T-helper 17 cell (primary cell): ENCODE measurements around the gene FASLG. TPM values are rescaled to one million over a fixed set of nuclear protein-coding genes. Genes with fewer than 3 reads are reported as not detected.
A peak's percentile ranks its signal among the peaks of the same experiment; 100 is the strongest.
"Not testable (repeated sequence)": the region's sequence is repeated elsewhere in the genome, so short reads cannot be mapped to it uniquely, and the experiment has no call there.

Source experiments
- ATAC-seq: fragments of 150-1000 bp; cut with Tn5 transposase; 2 replicates; pipeline ENCODE4 v1.10.0; 2021; ENCODE audit warnings: mild to moderate bottlenecking, moderate library complexity
- DNase-seq, 3 donors: peaks; one replicate each; pipeline versions ENCODE4 v3.0.0 to v3.0.0-alpha.2; 2020 to 2021
- H3K9me3 ChIP-seq: one replicate; pipeline ENCODE4 v1.7.0; 2013; ENCODE audit warnings: low read length, mild to moderate bottlenecking; ENCODE audit not compliant: control insufficient read depth, poor library complexity, severe bottlenecking
- H3K27ac Mint-ChIP-seq: one replicate; pipeline ENCODE4 v1.8.0; 2022; ENCODE audit warnings: mild to moderate bottlenecking, moderate library complexity, mixed read lengths
- H3K27me3 Mint-ChIP-seq: one replicate; pipeline ENCODE4 v1.8.0; 2022; ENCODE audit warnings: mixed read lengths
- H3K36me3 Mint-ChIP-seq: one replicate; pipeline ENCODE4 v1.8.0; 2022; ENCODE audit warnings: low read depth, mixed read lengths
- H3K4me1 Mint-ChIP-seq: one replicate; pipeline ENCODE4 v1.8.0; 2022; ENCODE audit warnings: mild to moderate bottlenecking, mixed read lengths
- H3K4me3 Mint-ChIP-seq: one replicate; pipeline ENCODE4 v1.8.0; 2022; ENCODE audit warnings: mild to moderate bottlenecking, moderate library complexity, mixed read lengths
- total RNA-seq, 4 donors: library from RNA in 2 of 4; stranded (reverse) in 2 of 4; gene quantifications; one replicate each; pipeline ENCODE4 v1.2.3 and lab custom pipeline; 2022 to 2026

The FASLG gene
- total RNA-seq, 2 donors from 2014 or later, result 0.47 TPM; not detected in 1

GRCh38 chr1:172674831-172675613 lies 16.1 kb downstream of the FASLG start:
- Mint-ChIP-seq H3K4me1 (peaks cover 32% of the 10 kb centered on the region), H3K27ac (peak overlapping the region; percentile 21), H3K27me3 (no peaks in the 10 kb centered on the region), H3K36me3 (no peaks in the 10 kb centered on the region), H3K4me3 (no peak overlapping the region)
- no peak for DNase-seq
- H3K9me3 ChIP-seq, result no peaks in the 10 kb centered on the region
- peak; percentile 34 for ATAC-seq

GRCh38 chr1:172679000-172679772 lies 20.3 kb downstream of the FASLG start:
- Mint-ChIP-seq H3K4me3 (no peak overlapping the region), H3K36me3 (no peaks in the 10 kb centered on the region), H3K27ac (no peak overlapping the region), H3K4me1 (peaks cover 35% of the 10 kb centered on the region), H3K27me3 (no peaks in the 10 kb centered on the region)
- ATAC-seq (peak; percentile 25), DNase-seq (no peak)
- no peaks in the 10 kb centered on the region for H3K9me3 ChIP-seq

- DNase-seq, result no peak
- no peaks in the 10 kb centered on the region for H3K27me3 Mint-ChIP-seq
- no peak overlapping the region for H3K4me3 Mint-ChIP-seq
- no peaks in the 10 kb centered on the region for H3K9me3 ChIP-seq
- no peak overlapping the region for H3K27ac Mint-ChIP-seq
- H3K36me3 Mint-ChIP-seq, result peaks cover 3% of the 10 kb centered on the region
- ATAC-seq, result no peak
- peaks cover 28% of the 10 kb centered on the region for H3K4me1 Mint-ChIP-seq
These were observed 21.3 kb downstream of the FASLG start for GRCh38 chr1:172680244-172680643.

- ATAC-seq (no peak), DNase-seq (no peak)
- H3K4me3 Mint-ChIP-seq, result no peak overlapping the region
- H3K9me3 ChIP-seq, result no peaks in the 10 kb centered on the region
- peaks cover 24% of the 10 kb centered on the region for H3K4me1 Mint-ChIP-seq
- peak overlapping the region; percentile 72 for H3K27ac Mint-ChIP-seq
- H3K27me3 Mint-ChIP-seq, result no peaks in the 10 kb centered on the region
- peaks cover 3% of the 10 kb centered on the region for H3K36me3 Mint-ChIP-seq
These were observed 21.9 kb downstream of the FASLG start for GRCh38 chr1:172680733-172681275.

- DNase-seq, result no peak
- Mint-ChIP-seq H3K4me1 (peaks cover 24% of the 10 kb centered on the region), H3K27me3 (no peaks in the 10 kb centered on the region), H3K27ac (no peak overlapping the region), H3K4me3 (peak overlapping the region; percentile 62), H3K36me3 (peaks cover 3% of the 10 kb centered on the region)
- H3K9me3 ChIP-seq, result no peaks in the 10 kb centered on the region
- ATAC-seq, result peak; percentile 49
These were observed 23.9 kb downstream of the FASLG start for GRCh38 chr1:172682812-172683211.

GRCh38 chr1:172686143-172686542 lies 27.2 kb downstream of the FASLG start:
- ATAC-seq, result no peak

GRCh38 chr1:172688428-172689085 lies 29.7 kb downstream of the FASLG start:
- H3K27me3 Mint-ChIP-seq, ATAC-seq, H3K4me1 Mint-ChIP-seq, H3K36me3 Mint-ChIP-seq, H3K27ac Mint-ChIP-seq, H3K4me3 Mint-ChIP-seq, H3K9me3 ChIP-seq, DNase-seq: not testable (repeated sequence)

More at GRCh38 chr1:172686143-172686542, 27.2 kb downstream of the FASLG start:
- Mint-ChIP-seq H3K27ac (no peak overlapping the region), H3K4me1 (peaks cover 17% of the 10 kb centered on the region), H3K4me3 (no peak overlapping the region), H3K36me3 (peaks cover 3% of the 10 kb centered on the region), H3K27me3 (no peaks in the 10 kb centered on the region)
- H3K9me3 ChIP-seq, result no peaks in the 10 kb centered on the region
- DNase-seq, result no peak

- not testable (repeated sequence) for H3K27ac Mint-ChIP-seq, H3K36me3 Mint-ChIP-seq
These were observed 32.0 kb downstream of the FASLG start for GRCh38 chr1:172690925-172691324.

GRCh38 chr1:172697534-172698002 lies 38.7 kb downstream of the FASLG start:
- Mint-ChIP-seq H3K27ac (no peak overlapping the region), H3K27me3 (no peaks in the 10 kb centered on the region), H3K4me3 (peak overlapping the region; percentile 73), H3K4me1 (peaks cover 35% of the 10 kb centered on the region), H3K36me3 (no peaks in the 10 kb centered on the region)
- peak; percentile 59 for ATAC-seq
- no peak for DNase-seq
- no peaks in the 10 kb centered on the region for H3K9me3 ChIP-seq

More at GRCh38 chr1:172690925-172691324, 32.0 kb downstream of the FASLG start:
- H3K4me1 Mint-ChIP-seq, H3K4me3 Mint-ChIP-seq, H3K27me3 Mint-ChIP-seq, H3K9me3 ChIP-seq, DNase-seq, ATAC-seq: not testable (repeated sequence)

GRCh38 chr1:172698224-172698623 lies 39.3 kb downstream of the FASLG start:
- no peaks in the 10 kb centered on the region for H3K9me3 ChIP-seq
- DNase-seq (no peak), ATAC-seq (peak; percentile 22)
- Mint-ChIP-seq H3K4me1 (peaks cover 35% of the 10 kb centered on the region), H3K4me3 (peak overlapping the region; percentile 73), H3K27me3 (no peaks in the 10 kb centered on the region), H3K36me3 (no peaks in the 10 kb centered on the region), H3K27ac (no peak overlapping the region)

- Mint-ChIP-seq H3K27me3 (no peaks in the 10 kb centered on the region), H3K4me3 (peak overlapping the region; percentile 63), H3K27ac (no peak overlapping the region), H3K4me1 (peaks cover 35% of the 10 kb centered on the region), H3K36me3 (no peaks in the 10 kb centered on the region)
- no peaks in the 10 kb centered on the region for H3K9me3 ChIP-seq
- ATAC-seq (peak; percentile 92), DNase-seq (peak; percentile 14 to 55 (median 49))
These were observed 40.2 kb downstream of the FASLG start for GRCh38 chr1:172699111-172699510.

- Mint-ChIP-seq H3K4me3 (peak overlapping the region; percentile 63), H3K36me3 (no peaks in the 10 kb centered on the region), H3K27me3 (no peaks in the 10 kb centered on the region), H3K27ac (no peak overlapping the region), H3K4me1 (peaks cover 35% of the 10 kb centered on the region)
- no peak for ATAC-seq
- no peak for DNase-seq
- H3K9me3 ChIP-seq, result no peaks in the 10 kb centered on the region
These were observed 40.9 kb downstream of the FASLG start for GRCh38 chr1:172699695-172700227.
